GM21526 (cell line): ENCODE data around the gene FOXJ1.

Experiments used
- ATAC-seq: cut with Tn5 transposase; IDR thresholded peaks from one replicate; pipeline ENCODE4 v1.9.1; 2021; ENCODE audit warnings: moderate library complexity; ENCODE audit not compliant: unreplicated experiment, low FRiP score

FOXJ1 gene

DNA sequence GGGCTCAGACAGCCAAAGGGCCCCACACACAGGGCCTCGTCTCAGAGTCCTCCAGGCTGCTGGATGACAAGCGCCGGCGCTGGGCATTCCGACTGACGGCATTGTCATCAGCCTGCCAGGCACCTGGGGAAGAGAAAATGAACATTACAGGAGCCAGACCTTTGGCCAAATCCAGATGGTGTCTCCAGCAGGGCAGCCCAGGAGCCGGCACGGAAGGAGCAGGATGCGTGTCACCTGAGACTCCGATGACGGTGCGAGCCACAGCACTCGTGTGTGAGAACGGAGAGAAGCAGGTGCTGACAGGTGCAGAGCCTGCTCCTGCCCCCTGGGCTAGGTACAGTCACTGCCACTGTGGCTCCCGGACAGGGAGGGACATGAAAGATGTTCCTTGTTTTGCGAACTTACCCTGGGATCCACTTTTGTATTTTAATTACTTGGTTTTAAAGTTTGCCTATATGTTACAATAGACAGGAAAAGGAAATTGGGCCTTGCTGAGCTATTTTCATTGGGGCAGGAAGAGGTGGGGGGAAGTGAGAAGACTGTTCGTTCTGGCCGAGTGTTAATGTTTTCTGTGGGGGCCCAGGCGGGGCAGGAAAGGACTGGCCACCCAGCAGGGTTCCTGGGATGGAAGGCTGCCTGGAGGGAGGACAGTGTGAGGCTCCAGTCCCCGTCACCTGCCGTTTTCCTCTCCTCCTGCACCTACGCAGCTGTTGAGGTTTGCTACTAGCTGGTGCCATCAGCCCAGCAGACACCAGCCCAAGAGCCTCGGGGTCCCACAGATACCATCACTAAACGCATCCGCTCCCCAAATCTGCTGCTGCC, 4.4 kb upstream of the FOXJ1 start:
- ATAC-seq = no peak

DNA sequence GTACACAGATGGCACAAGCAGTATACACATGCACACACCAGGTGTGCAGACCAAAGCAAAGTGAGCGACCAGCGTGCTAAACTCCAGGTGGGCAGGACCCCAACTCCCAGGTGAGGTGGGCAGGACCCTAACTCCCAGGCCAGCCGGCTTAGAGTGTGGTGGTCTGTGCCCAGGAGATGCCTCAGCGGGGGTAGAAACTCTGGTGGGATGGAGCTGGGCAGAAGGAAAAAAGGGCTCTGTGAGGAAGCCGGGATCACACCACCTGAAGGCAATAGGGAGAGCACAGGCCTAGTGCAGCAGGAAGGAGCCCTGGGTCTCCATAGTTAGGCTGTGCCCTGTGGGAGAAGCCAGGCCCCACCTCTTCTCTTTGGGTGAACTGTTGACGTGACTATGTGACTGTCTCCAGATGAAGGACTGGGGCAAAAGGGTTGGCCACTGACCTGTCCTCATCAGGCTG, 1.6 kb upstream of the FOXJ1 start:
- no peak for ATAC-seq

DNA sequence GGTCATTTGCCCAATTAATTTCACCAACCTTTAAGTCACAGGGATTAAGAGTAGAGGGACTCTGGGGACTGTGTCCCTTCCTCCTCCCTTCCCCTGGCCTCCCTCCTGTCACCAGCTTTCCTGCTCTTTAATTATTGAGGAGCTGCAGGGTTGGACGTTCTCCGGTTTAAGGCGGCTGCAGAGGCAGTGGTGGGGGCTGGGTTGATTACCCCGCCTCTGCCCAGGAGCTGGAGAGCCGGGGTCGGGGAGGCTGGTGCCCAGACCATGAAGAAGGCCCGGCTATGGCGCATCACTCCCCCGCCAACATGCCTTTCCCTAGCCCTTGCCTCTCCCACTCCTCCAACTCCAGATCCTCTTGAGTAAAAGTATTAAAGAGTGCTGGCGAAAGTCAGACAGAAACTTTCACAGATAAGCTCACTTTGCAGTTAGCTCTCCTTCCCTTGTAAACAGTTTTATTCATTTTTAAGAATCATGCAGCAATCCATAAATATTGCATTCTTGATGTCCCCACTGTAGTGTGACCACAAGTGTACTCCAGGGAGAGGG, 1.1 kb upstream of the FOXJ1 start:
- no peak for ATAC-seq

DNA sequence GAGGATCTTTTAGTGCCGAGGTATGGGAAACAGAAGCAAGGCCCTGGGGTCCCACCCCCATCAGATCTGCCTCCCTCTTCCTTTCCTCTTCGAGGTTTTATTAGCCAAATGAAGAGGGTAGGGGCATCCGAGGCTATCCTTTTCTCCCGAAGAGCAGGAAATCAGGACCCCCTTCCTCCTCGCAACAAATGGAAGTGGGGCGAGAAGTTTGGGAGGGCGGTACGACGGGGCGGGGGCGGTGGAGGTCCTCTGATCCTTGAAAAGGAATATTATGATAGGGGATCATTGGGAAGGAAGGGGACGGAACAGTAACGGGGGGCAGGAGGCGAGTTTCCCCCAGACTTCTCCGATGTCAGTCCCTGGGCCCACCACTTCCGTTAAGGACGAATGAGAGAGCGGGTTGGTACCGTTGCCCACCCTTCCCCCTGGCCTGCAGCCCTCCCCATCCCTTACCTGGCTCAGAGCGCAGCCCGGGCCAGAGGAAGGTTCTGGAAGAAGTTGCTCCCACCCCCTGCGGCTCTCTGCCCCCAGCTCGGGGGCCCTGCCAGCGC, 309 bp downstream of the FOXJ1 start:
- ATAC-seq = no peak

DNA sequence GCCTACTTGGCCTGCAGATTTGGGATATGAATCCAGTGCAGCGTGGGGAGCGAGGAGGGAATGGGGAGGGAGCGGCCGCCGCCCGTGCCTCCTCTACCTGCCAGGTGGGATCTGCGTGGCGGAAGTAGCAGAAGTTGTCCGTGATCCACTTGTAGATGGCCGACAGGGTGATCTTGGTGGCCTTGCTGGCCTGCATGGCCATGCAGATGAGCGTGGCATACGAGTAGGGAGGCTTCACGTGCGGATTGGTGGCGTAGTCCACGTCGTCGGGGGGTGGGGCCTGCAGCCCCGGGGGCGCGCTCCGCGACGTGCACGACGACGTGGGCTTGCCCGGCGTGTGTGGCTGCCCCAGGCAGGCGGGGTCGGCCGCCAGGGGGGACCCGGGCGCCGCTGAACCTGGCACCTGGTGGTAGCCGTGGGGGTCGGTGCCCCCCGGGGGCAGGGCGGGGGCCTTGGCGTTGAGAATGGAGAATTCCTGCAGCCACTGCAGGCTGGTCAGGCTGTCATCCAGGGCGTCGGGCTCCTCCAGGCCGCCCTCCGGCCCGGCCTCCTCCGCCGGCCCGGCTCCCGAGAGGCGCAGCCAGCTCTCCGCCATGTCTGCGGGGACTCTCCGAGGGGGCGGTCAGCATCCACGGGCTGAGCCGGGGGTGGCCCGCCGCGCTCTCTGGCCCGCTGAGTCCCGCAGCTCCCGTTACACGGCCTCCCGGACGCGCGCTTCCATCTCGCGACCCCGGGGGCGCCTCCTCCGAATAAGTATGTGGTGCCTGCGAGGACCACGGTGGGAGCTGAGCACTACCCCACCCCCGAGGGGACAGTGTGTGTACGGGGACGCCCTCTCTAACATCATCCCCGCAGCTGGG, 1.0 kb downstream of the FOXJ1 start:
- no peak for ATAC-seq

DNA sequence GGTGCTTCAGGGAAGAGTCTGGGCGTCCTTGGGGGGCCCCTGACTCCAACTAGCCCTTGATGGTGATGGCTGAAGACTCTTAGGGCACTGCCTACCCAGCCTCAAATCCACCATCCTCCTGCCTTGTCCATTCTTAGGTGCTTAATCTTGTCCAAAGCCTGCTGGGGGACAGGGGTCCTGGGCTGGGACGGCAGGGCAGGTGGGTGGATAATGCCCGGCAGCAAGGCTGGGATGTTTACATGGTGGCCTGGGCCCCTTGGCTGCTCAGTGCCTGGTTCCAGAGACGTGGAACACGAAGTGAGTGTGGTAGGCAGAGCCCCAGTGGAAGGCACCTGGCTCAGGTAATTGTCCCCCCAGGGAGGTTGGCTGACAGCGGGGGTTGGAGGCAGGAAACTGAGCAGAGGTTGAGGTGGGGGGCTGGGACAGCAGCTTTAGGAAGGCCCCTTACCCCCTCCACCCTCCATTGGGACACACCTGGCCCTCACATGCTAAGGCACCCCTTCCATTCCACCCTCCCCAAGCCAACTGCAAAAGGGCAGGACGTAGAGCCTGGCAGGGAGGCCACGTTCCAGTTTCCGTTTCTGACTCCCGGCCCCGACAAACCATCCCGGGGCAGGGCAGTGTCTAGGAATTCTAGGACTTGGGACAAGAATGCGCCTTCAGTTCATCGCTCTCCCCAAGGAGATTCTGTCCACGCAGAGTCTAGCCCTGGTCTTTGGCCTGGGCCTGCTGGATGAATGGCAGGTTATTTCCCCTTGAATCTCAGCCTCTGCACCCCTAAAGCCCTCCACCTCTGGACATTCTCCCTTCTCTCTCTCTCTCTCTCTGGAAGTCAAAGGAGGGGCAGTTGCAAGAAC, 1.9 kb downstream of the FOXJ1 start:
- ATAC-seq = no peak

DNA sequence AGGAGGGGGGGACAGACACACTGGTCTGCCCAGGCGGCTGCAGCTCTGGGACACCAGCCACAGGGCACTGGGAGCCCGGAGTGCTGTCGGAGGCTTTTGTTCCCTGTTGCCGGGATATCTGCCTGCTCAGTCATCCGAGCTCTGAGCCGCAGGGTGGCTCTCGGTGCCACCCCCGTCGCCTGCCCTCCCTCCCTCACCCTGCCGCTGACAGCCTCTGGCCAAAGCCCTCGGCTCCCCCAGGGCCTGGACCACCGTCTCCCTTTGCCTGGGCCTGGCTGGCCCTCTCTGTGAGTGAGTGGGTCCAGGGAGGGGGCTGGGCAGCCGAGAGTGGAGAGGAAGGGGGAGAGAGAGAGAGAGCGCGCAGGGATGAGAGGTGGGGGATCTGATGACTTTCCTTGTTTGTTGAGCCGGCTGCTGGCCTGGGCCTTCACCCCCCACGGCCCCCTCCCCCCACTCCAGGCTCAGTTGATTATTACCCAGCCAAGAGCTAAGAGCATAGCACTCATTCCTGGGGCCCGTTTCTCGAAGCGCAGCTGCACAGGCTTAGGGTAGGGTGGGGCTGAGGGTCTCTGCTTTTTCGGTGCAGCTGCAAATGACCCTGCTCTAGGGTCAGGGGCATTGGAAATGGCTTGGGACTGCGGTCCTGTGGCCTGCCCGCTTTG, 2.7 kb downstream of the FOXJ1 start:
- ATAC-seq = no peak

DNA sequence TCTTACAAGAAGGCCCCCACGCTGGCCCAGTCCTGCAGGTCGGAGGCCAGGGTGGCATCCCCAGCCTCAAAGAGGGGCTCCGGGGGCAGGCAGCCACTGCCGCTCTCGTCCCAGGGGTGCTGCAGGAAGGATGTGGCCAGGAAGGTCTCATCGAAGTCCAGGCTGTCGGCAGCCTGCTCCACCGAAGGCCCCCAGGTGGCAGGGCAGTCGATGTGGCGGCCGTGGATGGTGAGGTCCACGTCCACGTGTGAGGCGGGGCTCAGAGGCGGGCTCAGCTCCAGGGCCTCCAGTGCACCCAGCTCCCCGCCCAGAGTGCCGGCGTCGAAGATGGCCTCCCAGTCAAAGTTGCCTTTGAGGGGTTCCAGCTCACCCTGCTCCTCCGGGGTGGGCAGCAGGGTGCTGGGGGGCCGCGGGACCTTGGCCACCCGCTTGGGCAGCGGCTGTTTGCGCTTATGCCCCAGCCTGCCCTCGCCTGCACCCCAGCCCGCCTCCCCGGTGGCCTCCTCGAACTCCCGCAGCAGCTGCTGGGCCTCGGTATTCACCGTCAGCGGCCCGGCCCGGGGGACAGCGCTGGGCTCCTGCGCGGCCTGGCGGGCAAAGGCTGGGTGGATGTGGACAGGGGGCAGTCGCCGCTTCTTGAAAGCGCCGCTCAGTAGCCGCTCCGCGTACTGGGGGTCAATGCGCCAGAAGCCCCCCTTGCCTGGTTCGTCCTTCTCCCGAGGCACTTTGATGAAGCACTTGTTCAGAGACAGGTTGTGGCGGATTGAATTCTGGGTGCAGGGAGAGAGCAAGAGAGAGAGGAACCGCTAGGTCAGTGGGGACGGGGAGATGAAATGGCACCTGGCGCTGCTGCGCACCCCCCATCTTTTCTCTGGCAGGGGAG, 3.5 kb downstream of the FOXJ1 start:
- ATAC-seq = no peak

DNA sequence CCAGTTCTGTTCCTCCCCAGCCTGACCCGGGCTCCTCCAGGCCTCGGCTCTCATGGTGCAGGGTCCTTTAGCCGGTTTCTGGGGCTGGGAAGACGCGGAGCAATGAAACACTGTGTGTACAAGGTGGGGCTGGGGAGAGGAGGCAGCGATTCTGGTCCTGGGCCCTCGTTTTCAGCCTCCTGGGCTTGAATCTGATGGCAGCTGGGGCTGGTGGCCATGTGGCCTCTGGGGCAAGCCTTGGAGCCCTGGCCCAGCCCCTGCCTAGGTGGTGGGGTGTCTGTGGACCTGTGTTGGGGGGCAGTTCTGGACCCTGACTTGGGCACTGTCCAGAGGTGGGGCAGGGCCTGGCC, 4.1 kb downstream of the FOXJ1 start:
- no peak for ATAC-seq

DNA sequence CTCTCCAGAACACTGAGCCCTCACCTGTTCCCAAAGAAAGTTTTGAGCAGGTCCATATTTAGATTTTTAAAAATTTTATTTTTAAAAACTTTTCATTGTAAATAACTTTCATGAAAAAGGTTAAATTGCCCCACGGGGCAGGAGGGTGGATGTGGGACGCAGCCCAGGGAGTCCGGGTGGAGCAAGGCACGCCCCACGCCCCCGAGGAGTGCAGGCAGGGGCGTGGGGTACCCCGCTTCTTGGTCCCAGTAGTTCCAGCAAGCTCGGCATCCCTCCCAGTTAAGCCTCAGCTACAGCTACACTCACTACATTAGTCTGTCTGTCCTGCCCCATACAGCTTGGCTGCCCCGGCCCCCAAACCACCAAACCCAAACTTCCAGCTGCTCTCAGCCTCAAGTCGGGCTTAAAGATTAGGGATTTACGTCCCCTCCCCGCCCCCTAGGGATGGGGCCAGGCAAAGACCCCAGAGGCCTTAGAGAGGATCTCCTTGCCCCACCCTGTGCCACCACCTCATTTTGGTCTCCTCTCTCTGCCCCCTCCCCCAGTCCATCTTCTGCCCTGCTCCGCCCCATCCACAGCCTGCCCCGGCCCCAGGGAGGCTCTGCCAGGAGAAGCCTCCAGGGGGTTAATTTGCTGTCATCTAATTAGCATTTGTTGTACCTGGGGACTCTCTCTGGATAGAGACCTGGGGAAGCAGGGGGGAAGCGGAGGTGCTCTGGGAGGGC, 4.6 kb downstream of the FOXJ1 start:
- no peak for ATAC-seq

DNA sequence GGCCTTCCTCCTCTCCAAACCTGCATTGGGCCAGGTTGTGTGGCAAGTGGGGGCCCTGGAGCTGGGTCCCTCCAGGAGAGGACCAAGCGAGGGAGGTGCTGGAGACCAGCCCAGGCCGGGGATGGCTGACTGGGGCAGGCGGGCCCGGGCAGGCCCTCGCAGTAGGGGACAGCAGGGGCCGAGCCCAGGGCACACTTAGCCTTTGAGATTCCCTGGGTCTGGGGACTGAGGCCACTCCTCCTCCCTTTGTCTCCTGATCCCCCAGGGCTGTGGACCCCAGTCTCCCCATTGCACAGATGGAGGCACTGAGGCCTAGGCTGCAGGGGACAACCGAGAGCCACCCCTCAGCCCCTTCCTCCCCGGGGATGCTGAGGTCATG, 5.2 kb downstream of the FOXJ1 start:
- ATAC-seq = no peak

DNA sequence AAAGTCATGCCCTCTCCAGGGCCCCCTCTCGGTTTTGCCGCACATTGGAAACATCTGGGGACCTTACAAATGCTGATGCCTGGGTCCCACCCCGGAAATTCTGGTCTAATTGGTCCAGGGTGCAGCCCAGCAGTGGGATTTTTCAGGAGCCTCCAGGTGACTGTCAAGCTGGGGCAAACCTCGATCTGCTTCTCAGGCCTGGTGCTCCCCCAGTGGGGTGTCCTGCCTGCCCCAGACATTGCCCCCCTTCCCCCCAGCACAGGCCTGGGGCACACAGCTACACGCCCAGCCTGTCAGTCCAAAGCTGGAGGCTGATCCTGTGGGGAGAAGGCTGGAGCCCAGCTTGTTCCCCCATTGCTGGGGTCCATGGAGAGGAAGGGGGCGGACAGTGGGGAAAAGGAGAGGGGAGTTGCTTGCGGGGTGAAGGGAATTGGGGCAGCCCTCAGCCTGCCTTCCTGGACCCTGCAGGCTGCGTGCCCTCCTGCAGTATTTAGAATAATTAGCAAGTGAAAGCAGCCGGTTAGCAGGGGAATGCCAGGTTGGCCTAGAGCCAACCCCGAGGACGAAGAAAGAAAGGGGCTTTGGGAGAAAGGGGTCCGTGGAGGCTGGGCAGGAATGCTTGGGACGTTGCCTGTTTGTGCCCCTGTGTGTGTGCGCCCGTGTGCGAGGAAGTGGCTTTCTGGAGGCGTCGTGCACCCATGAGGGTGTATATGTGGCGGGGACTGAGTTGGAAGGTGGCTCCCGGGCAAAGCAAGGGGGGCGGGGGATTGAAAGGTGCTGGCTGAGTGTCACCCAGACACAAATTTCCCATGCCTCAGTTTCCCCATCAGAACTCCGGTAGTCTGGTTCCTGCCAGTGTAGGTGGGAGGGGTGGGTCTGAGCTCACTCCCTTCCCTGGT, 5.9 kb downstream of the FOXJ1 start:
- ATAC-seq = no peak

DNA sequence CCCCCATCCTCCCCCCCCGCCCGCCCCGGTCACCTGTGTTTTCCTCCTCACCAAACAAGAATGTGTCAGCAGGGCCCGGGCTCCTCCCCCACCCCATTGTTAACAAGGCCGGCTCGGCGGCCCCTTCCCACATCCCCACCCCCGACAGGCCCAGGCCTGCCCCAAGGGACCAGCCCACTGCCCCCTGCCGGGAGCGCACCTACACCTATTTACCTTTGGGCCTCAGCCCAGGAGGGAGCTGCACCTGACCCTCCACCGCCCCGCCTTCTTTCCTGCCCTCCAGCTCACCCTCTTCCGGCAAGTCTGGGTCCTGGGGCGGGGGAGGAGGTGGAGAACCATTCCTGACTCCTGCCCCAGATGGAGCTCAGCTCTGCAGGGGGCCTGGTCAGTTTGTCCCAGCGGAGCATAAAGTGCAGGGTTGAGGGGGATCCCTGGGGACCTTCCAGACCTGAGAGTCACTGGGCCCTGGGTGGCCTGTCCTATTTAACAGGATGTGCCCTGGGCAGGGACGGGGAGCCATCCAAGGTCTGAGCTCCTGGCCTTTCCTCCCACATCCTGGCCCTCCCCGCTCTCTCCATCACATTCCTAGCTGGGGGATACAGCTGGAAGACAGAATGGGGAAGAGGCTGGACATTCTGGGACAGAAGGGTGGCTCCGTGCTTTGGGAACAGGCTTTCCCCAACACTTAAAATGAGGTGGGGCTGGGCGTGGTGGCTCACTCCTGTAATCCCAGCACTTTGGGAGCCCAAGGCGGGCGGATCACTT, 8.3 kb downstream of the FOXJ1 start:
- no peak for ATAC-seq

DNA sequence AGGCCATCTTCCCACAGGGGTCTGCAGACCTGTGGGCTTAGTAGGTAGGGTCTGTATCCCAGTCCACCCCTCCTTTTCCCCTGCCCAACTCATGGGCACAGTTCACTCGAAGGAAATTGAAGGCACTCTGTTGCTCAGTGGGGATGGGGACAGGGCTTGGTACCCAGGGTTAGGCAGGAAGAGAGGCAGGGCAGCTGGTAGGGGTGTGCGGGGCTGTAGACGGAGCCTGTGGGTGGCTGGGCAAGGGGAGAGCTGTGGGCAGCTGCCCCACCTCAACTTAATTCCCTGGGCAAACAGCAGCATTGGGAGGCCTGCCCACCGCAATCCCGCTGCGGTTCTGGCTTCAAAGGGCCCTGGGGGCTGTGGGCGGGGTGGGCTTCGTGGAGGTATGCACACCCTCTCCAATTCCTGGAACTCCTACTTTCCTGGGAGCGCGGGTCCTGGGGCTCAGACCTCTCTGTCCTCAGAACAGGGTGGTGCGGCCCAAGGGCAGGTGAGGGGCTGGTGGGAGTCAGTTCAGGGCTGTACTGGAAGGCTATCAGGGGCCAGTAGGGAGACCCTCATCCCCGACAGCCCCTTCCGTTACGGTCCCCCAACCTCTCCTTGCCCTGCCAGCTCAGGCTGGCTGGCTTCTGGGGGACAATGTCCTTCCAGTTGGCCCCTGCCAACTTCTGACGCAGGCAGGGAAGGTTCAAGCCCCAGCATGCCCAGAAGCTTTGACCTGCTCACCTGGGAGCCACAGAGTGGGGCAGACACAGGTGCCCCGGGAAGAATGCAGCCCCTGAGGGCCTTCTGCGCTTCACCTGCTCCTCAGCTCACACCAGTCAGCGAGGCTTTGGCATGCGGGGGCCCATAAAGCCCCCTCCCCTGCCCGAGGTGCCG, 9.1 kb downstream of the FOXJ1 start:
- ATAC-seq = no peak

DNA sequence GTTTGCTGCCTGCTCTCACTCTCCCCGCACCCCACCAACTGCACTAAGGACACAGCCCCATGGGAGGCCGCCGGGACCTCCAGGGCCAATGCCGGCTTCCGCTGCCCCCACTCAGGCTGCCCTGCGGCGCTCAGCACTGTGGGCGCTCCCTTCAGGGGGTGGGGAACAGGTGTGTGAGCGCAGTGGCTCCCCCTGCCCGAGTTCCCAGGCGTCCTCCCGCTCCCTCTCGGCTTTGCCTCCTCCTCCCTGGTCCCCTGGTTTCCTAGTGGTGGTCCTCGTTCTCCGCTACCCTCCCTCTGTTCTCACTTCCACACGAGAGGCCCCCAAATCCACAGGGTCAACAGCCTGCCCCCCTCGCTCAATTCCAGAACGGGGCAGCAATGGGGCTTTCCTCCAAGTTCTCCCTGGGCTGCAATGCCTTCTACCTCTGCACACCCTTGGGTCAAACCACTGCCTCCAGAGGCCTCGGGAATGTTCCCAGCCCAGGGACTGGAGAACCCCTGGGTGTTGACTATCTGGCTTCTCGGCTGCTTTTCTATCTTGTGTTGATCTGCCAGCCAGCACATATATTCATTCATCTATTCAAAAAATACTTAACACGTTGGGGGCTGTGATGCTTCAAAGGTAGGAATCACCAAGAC, 9.9 kb downstream of the FOXJ1 start:
- no peak for ATAC-seq
